Measurements from ENCODE around the gene FIGN. TPM values are rescaled to one million over a fixed set of nuclear protein-coding genes. Genes with fewer than 3 reads are reported as not detected.

FIGN gene
- total and polyA plus RNA-seq, 2 of the 13 experiments (the other 11 are each of a cell fraction or from before 2014, with no cell fraction given) = 6.6 to 6.7 TPM

DNA sequence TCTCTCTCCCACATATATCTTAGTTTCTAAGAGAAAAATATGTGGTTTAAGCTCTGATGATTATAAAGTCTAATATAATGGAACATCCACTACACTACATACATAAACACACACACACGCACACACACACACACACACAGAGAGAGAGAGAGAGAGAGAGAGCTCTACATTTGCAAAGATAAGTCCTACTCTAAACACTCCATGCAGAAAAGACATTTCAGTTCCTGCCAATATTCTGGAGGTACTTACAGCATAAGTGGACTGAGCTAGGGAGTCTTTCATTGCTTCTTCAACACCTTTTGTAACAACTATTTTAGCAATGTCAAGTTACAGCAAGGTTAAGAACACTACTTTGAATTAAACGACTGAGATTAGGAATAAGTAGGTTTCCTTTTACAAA lies 80.1 kb downstream of the FIGN start:
- no peaks in the 10 kb centered on the region for H4K20me1 ChIP-seq (ENCODE audit: insufficient read depth, low read length)
- CTCF ChIA-PET (ENCODE audit: low intra/inter-chr PET ratio, low total read pairs) = no interaction called here
- no peak overlapping the region for H2AFZ ChIP-seq (ENCODE audit: low read length)
- TF ChIP-seq CCAR2 (optimal IDR thresholded peaks at IDR 0.05; ENCODE audit: low read depth, low read length) (no peak), ZNF350 (CRISPR knock-in tag; IDR thresholded peaks at IDR 0.05; ENCODE audit: borderline replicate concordance, low read depth) (no peak), RBM22 (optimal IDR thresholded peaks at IDR 0.05; ENCODE audit: low read length) (no peak), POGZ (CRISPR knock-in tag; IDR thresholded peaks at IDR 0.05) (no peak), JARID2 (CRISPR knock-in tag; IDR thresholded peaks at IDR 0.05; ENCODE audit: insufficient replicate concordance) (no peak), ZBTB7B (CRISPR knock-in tag; IDR thresholded peaks at IDR 0.05) (no peak), ZNF569 (CRISPR knock-in tag; IDR thresholded peaks at IDR 0.05; ENCODE audit: borderline replicate concordance) (no peak), CHCHD3 (CRISPR knock-in tag; IDR thresholded peaks at IDR 0.05) (no peak), RCOR2 (CRISPR knock-in tag; IDR thresholded peaks at IDR 0.05) (no peak), ZNF746 (CRISPR knock-in tag; IDR thresholded peaks at IDR 0.05) (no peak)
- TF ChIP-seq, protein P1, sequence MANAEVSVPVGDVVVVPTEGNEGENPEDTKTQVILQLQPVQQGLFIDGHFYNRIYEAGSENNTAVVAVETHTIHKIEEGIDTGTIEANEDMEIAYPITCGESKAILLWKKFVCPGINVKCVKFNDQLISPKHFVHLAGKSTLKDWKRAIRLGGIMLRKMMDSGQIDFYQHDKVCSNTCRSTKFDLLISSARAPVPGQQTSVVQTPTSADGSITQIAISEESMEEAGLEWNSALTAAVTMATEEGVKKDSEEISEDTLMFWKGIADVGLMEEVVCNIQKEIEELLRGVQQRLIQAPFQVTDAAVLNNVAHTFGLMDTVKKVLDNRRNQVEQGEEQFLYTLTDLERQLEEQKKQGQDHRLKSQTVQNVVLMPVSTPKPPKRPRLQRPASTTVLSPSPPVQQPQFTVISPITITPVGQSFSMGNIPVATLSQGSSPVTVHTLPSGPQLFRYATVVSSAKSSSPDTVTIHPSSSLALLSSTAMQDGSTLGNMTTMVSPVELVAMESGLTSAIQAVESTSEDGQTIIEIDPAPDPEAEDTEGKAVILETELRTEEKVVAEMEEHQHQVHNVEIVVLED (CRISPR knock-in tag; IDR thresholded peaks at IDR 0.05; ENCODE audit: borderline replicate concordance) = no peak
- TF ChIP-seq, protein P2, sequence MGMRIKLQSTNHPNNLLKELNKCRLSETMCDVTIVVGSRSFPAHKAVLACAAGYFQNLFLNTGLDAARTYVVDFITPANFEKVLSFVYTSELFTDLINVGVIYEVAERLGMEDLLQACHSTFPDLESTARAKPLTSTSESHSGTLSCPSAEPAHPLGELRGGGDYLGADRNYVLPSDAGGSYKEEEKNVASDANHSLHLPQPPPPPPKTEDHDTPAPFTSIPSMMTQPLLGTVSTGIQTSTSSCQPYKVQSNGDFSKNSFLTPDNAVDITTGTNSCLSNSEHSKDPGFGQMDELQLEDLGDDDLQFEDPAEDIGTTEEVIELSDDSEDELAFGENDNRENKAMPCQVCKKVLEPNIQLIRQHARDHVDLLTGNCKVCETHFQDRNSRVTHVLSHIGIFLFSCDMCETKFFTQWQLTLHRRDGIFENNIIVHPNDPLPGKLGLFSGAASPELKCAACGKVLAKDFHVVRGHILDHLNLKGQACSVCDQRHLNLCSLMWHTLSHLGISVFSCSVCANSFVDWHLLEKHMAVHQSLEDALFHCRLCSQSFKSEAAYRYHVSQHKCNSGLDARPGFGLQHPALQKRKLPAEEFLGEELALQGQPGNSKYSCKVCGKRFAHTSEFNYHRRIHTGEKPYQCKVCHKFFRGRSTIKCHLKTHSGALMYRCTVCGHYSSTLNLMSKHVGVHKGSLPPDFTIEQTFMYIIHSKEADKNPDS (CRISPR knock-in tag; IDR thresholded peaks at IDR 0.05) = no peak
- TF ChIP-seq, protein P3, sequence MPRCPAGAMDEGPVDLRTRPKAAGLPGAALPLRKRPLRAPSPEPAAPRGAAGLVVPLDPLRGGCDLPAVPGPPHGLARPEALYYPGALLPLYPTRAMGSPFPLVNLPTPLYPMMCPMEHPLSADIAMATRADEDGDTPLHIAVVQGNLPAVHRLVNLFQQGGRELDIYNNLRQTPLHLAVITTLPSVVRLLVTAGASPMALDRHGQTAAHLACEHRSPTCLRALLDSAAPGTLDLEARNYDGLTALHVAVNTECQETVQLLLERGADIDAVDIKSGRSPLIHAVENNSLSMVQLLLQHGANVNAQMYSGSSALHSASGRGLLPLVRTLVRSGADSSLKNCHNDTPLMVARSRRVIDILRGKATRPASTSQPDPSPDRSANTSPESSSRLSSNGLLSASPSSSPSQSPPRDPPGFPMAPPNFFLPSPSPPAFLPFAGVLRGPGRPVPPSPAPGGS (CRISPR knock-in tag; IDR thresholded peaks at IDR 0.05) = no peak
- TF ChIP-seq, protein P4, sequence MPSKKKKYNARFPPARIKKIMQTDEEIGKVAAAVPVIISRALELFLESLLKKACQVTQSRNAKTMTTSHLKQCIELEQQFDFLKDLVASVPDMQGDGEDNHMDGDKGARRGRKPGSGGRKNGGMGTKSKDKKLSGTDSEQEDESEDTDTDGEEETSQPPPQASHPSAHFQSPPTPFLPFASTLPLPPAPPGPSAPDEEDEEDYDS (CRISPR knock-in tag; IDR thresholded peaks at IDR 0.05) = no peak
- TF ChIP-seq, protein P5, sequence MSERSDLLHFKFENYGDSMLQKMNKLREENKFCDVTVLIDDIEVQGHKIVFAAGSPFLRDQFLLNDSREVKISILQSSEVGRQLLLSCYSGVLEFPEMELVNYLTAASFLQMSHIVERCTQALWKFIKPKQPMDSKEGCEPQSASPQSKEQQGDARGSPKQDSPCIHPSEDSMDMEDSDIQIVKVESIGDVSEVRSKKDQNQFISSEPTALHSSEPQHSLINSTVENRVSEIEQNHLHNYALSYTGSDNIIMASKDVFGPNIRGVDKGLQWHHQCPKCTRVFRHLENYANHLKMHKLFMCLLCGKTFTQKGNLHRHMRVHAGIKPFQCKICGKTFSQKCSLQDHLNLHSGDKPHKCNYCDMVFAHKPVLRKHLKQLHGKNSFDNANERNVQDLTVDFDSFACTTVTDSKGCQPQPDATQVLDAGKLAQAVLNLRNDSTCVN (CRISPR knock-in tag; IDR thresholded peaks at IDR 0.05; ENCODE audit: borderline replicate concordance) = no peak
- H3K9me3 ChIP-seq (ENCODE audit: low read length) = no peaks in the 10 kb centered on the region
- in situ Hi-C loops (cut with HindIII; ENCODE audit: extremely low pct_ligation_motif_present, low pct_unique_long_range_greater_than_20kb) (no loop called here), intact Hi-C loops (cut with micrococcal nuclease; ENCODE audit: unreplicated experiment) (no loop called here)
- H3K4me3 ChIP-seq (replicated peaks in 1 of 3; ENCODE audit: insufficient read depth in 1 of 3, low read depth in 2 of 3, low read length in 3 of 3) = no peak overlapping the region
- H3K79me2 ChIP-seq (ENCODE audit: insufficient read depth, low read length) = no peaks in the 10 kb centered on the region
- FAIRE-seq (no peak), DNase-seq (ENCODE audit: low spot score) (no peak), ATAC-seq (no peak)
- H3K4me1 ChIP-seq (ENCODE audit: insufficient read depth, low read length) = no peaks in the 10 kb centered on the region
- POLR2A ChIA-PET = no interaction called here
- no peaks in the 10 kb centered on the region for H3K27me3 ChIP-seq (ENCODE audit: control insufficient read depth in 1 of 2, insufficient read depth in 2 of 2, low read length in 2 of 2)
- WGBS (ENCODE audit: low lambda C conversion rate) = 93% methylated on average over 2 of the region's 2 CpGs
- BruUV-seq (replicated peaks) = no TSS peak
- no peaks in the 10 kb centered on the region for H3K36me3 ChIP-seq (replicated peaks in 1 of 2; ENCODE audit: control insufficient read depth in 1 of 2, insufficient read depth in 2 of 2, low read length in 2 of 2)
- H3K27ac ChIP-seq (ENCODE audit: extremely low read length, insufficient read depth, low read length) = no peak overlapping the region
- H3K9ac ChIP-seq (ENCODE audit: insufficient read depth, low read depth, low read length) = no peak overlapping the region
- no peak overlapping the region for H3K4me2 ChIP-seq (ENCODE audit: low read depth, low read length)

Measured in HepG2 (cell line).